ENCODE data around the gene SPINK5.

SPINK5 gene

GRCh38 chr5:148186248-148187003 is 122.6 kb downstream of the SPINK5 start:
- Histone ChIP-seq H3K27ac (ENCODE audit: extremely low read depth, low read depth, low read length) (no peak overlapping the region), H3K4me3 (ENCODE audit: low read depth, low read length) (no peak overlapping the region), H3K36me3 (ENCODE audit: control insufficient read depth in 2 of 2, insufficient read depth in 1 of 2, low read length in 2 of 2) (no peaks in the 10 kb centered on the region), H3K4me1 (ENCODE audit: control insufficient read depth, insufficient read depth, low read length) (no peaks in the 10 kb centered on the region), H3K9me3 (ENCODE audit: control insufficient read depth, insufficient read depth, low read depth, low read length) (no peaks in the 10 kb centered on the region)
- CTCF ChIA-PET: interaction anchor here (0.6 to 1.3 kb wide), 4 partner anchors 66 to 547 kb away, joined by 3 to 5 read pairs (median 4); no protein-coding TSS in a partner anchor
- no peak for TF ChIP-seq ZNF530 (tag by site-specific recombination; IDR thresholded peaks at IDR 0.05; ENCODE audit: low read depth)
- TF ChIP-seq HOXA7 (CRISPR knock-in tag; IDR thresholded peaks at IDR 0.05; ENCODE audit: borderline replicate concordance): no peak
- no peak for TF ChIP-seq ZEB2 (tag by site-specific recombination; IDR thresholded peaks at IDR 0.05)
- no peak for TF ChIP-seq ZFP37 (tag by site-specific recombination; IDR thresholded peaks at IDR 0.05)
- no peak for TF ChIP-seq ZNF792 (tag by site-specific recombination; IDR thresholded peaks at IDR 0.05)
- no peak for TF ChIP-seq ZNF777 (tag by site-specific recombination; IDR thresholded peaks at IDR 0.05; ENCODE audit: borderline replicate concordance)
- POLR2A ChIA-PET: no interaction called here
